Measurements from ENCODE around the gene RGP1.

Gene RGP1

GRCh38 chr9:35713578-35713977 lies 35.5 kb upstream of the RGP1 start:
- DNase-seq = no peak
- TF ChIP-seq GATA1 (IDR thresholded peaks at IDR 0.05; ENCODE audit: low read depth, low read length) (no peak), POLR2A (IDR thresholded peaks at IDR 0.05; ENCODE audit: low read length) (no peak)

- DNase-seq = no peak
- TF ChIP-seq POLR2A (IDR thresholded peaks at IDR 0.05; ENCODE audit: low read length) (no peak), GATA1 (IDR thresholded peaks at IDR 0.05; ENCODE audit: low read depth, low read length) (no peak)
Measured at GRCh38 chr9:35714123-35714522, 35.0 kb upstream of the RGP1 start.

- TF ChIP-seq POLR2A (IDR thresholded peaks at IDR 0.05; ENCODE audit: low read length) (no peak), GATA1 (IDR thresholded peaks at IDR 0.05; ENCODE audit: low read depth, low read length) (no peak)
Measured at GRCh38 chr9:35714579-35715252, 34.4 kb upstream of the RGP1 start.

GRCh38 chr9:35716230-35716629 lies 32.9 kb upstream of the RGP1 start:
- no peak for DNase-seq
- TF ChIP-seq GATA1 (IDR thresholded peaks at IDR 0.05; ENCODE audit: low read depth, low read length) (no peak), POLR2A (IDR thresholded peaks at IDR 0.05; ENCODE audit: low read length) (no peak)

More at GRCh38 chr9:35714579-35715252, 34.4 kb upstream of the RGP1 start:
- no peak for DNase-seq

- no peak for DNase-seq
Measured at GRCh38 chr9:35717132-35717870, 31.8 kb upstream of the RGP1 start.

GRCh38 chr9:35718721-35719511 lies 30.2 kb upstream of the RGP1 start:
- no peak for DNase-seq
- TF ChIP-seq GATA1 (IDR thresholded peaks at IDR 0.05; ENCODE audit: low read depth, low read length) (no peak), POLR2A (IDR thresholded peaks at IDR 0.05; ENCODE audit: low read length) (no peak)

More at GRCh38 chr9:35717132-35717870, 31.8 kb upstream of the RGP1 start:
- TF ChIP-seq POLR2A (IDR thresholded peaks at IDR 0.05; ENCODE audit: low read length) = no peak
- no peak for TF ChIP-seq GATA1 (IDR thresholded peaks at IDR 0.05; ENCODE audit: low read depth, low read length)

- TF ChIP-seq POLR2A (IDR thresholded peaks at IDR 0.05; ENCODE audit: low read length) = no peak
- no peak for TF ChIP-seq GATA1 (IDR thresholded peaks at IDR 0.05; ENCODE audit: low read depth, low read length)
- DNase-seq = no peak
Measured at GRCh38 chr9:35719546-35719945, 29.5 kb upstream of the RGP1 start.

GRCh38 chr9:35723426-35723825 lies 25.7 kb upstream of the RGP1 start:
- no peak for TF ChIP-seq GATA1 (IDR thresholded peaks at IDR 0.05; ENCODE audit: low read depth, low read length)
- TF ChIP-seq POLR2A (IDR thresholded peaks at IDR 0.05; ENCODE audit: low read length) = no peak
- no peak for DNase-seq

- TF ChIP-seq POLR2A (IDR thresholded peaks at IDR 0.05; ENCODE audit: low read length) (no peak), GATA1 (IDR thresholded peaks at IDR 0.05; ENCODE audit: low read depth, low read length) (no peak)
- DNase-seq = no peak
Measured at GRCh38 chr9:35723908-35724307, 25.2 kb upstream of the RGP1 start.

GRCh38 chr9:35725362-35725761 lies 23.7 kb upstream of the RGP1 start:
- TF ChIP-seq POLR2A (IDR thresholded peaks at IDR 0.05; ENCODE audit: low read length) (no peak), GATA1 (IDR thresholded peaks at IDR 0.05; ENCODE audit: low read depth, low read length) (no peak)
- peak in 1 of 2 experiments; percentile 13 for DNase-seq

- peak; percentile 64 to 74 for DNase-seq
- no peak for TF ChIP-seq POLR2A (IDR thresholded peaks at IDR 0.05; ENCODE audit: low read length)
- no peak for TF ChIP-seq GATA1 (IDR thresholded peaks at IDR 0.05; ENCODE audit: low read depth, low read length)
Measured at GRCh38 chr9:35726931-35727330, 22.2 kb upstream of the RGP1 start.

- DNase-seq = peak; percentile 69 to 82
- no peak for TF ChIP-seq POLR2A (IDR thresholded peaks at IDR 0.05; ENCODE audit: low read length)
- TF ChIP-seq GATA1 (IDR thresholded peaks at IDR 0.05; ENCODE audit: low read depth, low read length) = no peak
Measured at GRCh38 chr9:35727676-35728040, 21.4 kb upstream of the RGP1 start.

GRCh38 chr9:35728041-35728971 lies 20.8 kb upstream of the RGP1 start:
- DNase-seq = peak; percentile 82 to 95
- no peak for TF ChIP-seq GATA1 (IDR thresholded peaks at IDR 0.05; ENCODE audit: low read depth, low read length)
- TF ChIP-seq POLR2A (IDR thresholded peaks at IDR 0.05; ENCODE audit: low read length) = peak; percentile 47
